Neural cell (in vitro differentiated cells): Measurements from ENCODE around the gene ARHGEF19.

Source experiments
- EZH2 ChIP-seq: fragments of 200-600, 300-800 bp; shearing (Covaris generic), sonication (generic); IDR thresholded peaks from 2 replicates; pipeline ENCODE4 v1.6.1; 2014; ENCODE audit warnings: antibody characterized with exemption, low read length, borderline replicate concordance, mild to moderate bottlenecking; ENCODE audit not compliant: insufficient read depth, poor library complexity, severe bottlenecking
- MXI1 ChIP-seq: fragments of 450-650 bp; conservative IDR thresholded peaks from 2 replicates; pipeline ENCODE4 v1.6.1; 2014; ENCODE audit warnings: antibody characterized with exemption, mild to moderate bottlenecking; ENCODE audit not compliant: poor library complexity, severe bottlenecking
- POLR2AphosphoS5 ChIP-seq: IDR thresholded peaks from 2 replicates; pipeline ENCODE4 v1.6.1; 2012
- RAD21 ChIP-seq: fragments of 450-650 bp; conservative IDR thresholded peaks from 2 replicates; pipeline ENCODE4 v1.6.1; 2014; ENCODE audit warnings: antibody characterized with exemption, mild to moderate bottlenecking, moderate library complexity
- REST ChIP-seq: IDR thresholded peaks from 2 replicates; pipeline ENCODE4 v1.6.1; 2012; ENCODE audit warnings: borderline replicate concordance
- SMC3 ChIP-seq: fragments of 450-650 bp; conservative IDR thresholded peaks from 2 replicates; pipeline ENCODE4 v1.6.1; 2014; ENCODE audit warnings: antibody characterized with exemption, mild to moderate bottlenecking, moderate library complexity; ENCODE audit not compliant: poor library complexity
- TF ChIP-seq, protein P1 (sequence below): fragments of 450-650 bp; IDR thresholded peaks from 2 replicates; pipeline ENCODE4 v1.5.1; 2014; ENCODE audit warnings: antibody characterized with exemption, mild to moderate bottlenecking, moderate library complexity; ENCODE audit not compliant: poor library complexity, severe bottlenecking

GRCh38 chr1:16203550-16203949, 8.9 kb downstream of the ARHGEF19 start:
- TF ChIP-seq, protein P1, sequence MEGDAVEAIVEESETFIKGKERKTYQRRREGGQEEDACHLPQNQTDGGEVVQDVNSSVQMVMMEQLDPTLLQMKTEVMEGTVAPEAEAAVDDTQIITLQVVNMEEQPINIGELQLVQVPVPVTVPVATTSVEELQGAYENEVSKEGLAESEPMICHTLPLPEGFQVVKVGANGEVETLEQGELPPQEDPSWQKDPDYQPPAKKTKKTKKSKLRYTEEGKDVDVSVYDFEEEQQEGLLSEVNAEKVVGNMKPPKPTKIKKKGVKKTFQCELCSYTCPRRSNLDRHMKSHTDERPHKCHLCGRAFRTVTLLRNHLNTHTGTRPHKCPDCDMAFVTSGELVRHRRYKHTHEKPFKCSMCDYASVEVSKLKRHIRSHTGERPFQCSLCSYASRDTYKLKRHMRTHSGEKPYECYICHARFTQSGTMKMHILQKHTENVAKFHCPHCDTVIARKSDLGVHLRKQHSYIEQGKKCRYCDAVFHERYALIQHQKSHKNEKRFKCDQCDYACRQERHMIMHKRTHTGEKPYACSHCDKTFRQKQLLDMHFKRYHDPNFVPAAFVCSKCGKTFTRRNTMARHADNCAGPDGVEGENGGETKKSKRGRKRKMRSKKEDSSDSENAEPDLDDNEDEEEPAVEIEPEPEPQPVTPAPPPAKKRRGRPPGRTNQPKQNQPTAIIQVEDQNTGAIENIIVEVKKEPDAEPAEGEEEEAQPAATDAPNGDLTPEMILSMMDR: no peak
- TF ChIP-seq EZH2 (no peak), REST (no peak), SMC3 (no peak), MXI1 (no peak), RAD21 (no peak), POLR2AphosphoS5 (no peak)
